H9 (cell line): ENCODE measurements around the gene DCC. TPM values are rescaled to one million over a fixed set of nuclear protein-coding genes. Genes with fewer than 3 reads are reported as not detected.

Source experiments
- DNase-seq: peaks from one replicate; pipeline ENCODE4 v3.0.0-alpha.2; 2017
- H2AFZ ChIP-seq: one replicate; pipeline ENCODE4 v1.6.1; 2013; ENCODE audit warnings: mild to moderate bottlenecking, low read length, control low read depth, moderate library complexity
- H2AK5ac ChIP-seq: 2 replicates; pipeline ENCODE4 v1.6.1; 2013; ENCODE audit warnings: low read length, control low read depth, mixed read lengths; ENCODE audit not compliant: insufficient read length
- H2BK120ac ChIP-seq: one replicate; pipeline ENCODE4 v1.6.1; 2013; ENCODE audit warnings: low read depth, mild to moderate bottlenecking, low read length, control low read depth, inconsistent platforms; ENCODE audit not compliant: poor library complexity, severe bottlenecking
- H2BK12ac ChIP-seq: 2 replicates; pipeline ENCODE4 v1.6.1; 2013; ENCODE audit warnings: low read length, control low read depth, mixed read lengths, low read depth; ENCODE audit not compliant: insufficient read length
- H2BK15ac ChIP-seq: 2 replicates; pipeline ENCODE4 v1.6.1; 2013; ENCODE audit warnings: low read depth, low read length, control low read depth
- H2BK20ac ChIP-seq: one replicate; pipeline ENCODE4 v1.6.1; 2013; ENCODE audit warnings: low read depth, mild to moderate bottlenecking, low read length, control low read depth, inconsistent platforms; ENCODE audit not compliant: poor library complexity, severe bottlenecking
- H2BK5ac ChIP-seq: 2 replicates; pipeline ENCODE4 v1.6.1; 2013; ENCODE audit warnings: low read length, control low read depth, mixed read lengths; ENCODE audit not compliant: insufficient read length
- H3K14ac ChIP-seq: 2 replicates; pipeline ENCODE4 v1.6.1; 2013; ENCODE audit warnings: low read length, control low read depth; ENCODE audit not compliant: insufficient read depth
- H3K18ac ChIP-seq: 2 replicates; pipeline ENCODE4 v1.6.1; 2013; ENCODE audit warnings: low read depth, mild to moderate bottlenecking, mixed read lengths, low read length, control low read depth; ENCODE audit not compliant: insufficient read length
- H3K23ac ChIP-seq: 2 replicates; pipeline ENCODE4 v1.6.1; 2013; ENCODE audit warnings: low read length, control low read depth, mixed read lengths, low read depth; ENCODE audit not compliant: insufficient read length
- H3K23me2 ChIP-seq: 2 replicates; pipeline ENCODE4 v1.6.1; 2013; ENCODE audit warnings: low read depth, mild to moderate bottlenecking, mixed read lengths, low read length, control low read depth; ENCODE audit not compliant: insufficient read length, poor library complexity, severe bottlenecking
- H3K27ac ChIP-seq: 2 replicates; pipeline ENCODE4 v1.5.1; 2013; ENCODE audit warnings: low read length, control low read depth, mixed read lengths, low read depth; ENCODE audit not compliant: insufficient read length
- H3K27me3 ChIP-seq: 2 replicates; pipeline ENCODE4 v1.6.1; 2013; ENCODE audit warnings: low read length, control low read depth, inconsistent platforms; ENCODE audit not compliant: insufficient read depth
- H3K4ac ChIP-seq: 2 replicates; pipeline ENCODE4 v1.6.1; 2013; ENCODE audit warnings: low read depth, mild to moderate bottlenecking, control low read depth, inconsistent platforms, low read length, moderate library complexity
- H3K4me1 ChIP-seq: 2 replicates; pipeline ENCODE4 v1.6.1; 2013; ENCODE audit warnings: low read length, control low read depth, inconsistent platforms; ENCODE audit not compliant: insufficient read depth
- H3K4me2 ChIP-seq: 2 replicates; pipeline ENCODE4 v1.6.1; 2013; ENCODE audit warnings: low read length, control low read depth, mixed read lengths; ENCODE audit not compliant: insufficient read length, insufficient read depth
- H3K56ac ChIP-seq: 2 replicates; pipeline ENCODE4 v1.6.1; 2013; ENCODE audit warnings: low read depth, mild to moderate bottlenecking, mixed read lengths, low read length, control low read depth; ENCODE audit not compliant: insufficient read length
- H3K79me1 ChIP-seq: 2 replicates; pipeline ENCODE4 v1.6.1; 2013; ENCODE audit warnings: low read depth, mild to moderate bottlenecking, moderate library complexity, low read length, control low read depth, inconsistent platforms; ENCODE audit not compliant: insufficient read depth, poor library complexity, severe bottlenecking
- H3K79me2 ChIP-seq: 2 replicates; pipeline ENCODE4 v1.6.1; 2013; ENCODE audit warnings: low read length, control low read depth, inconsistent platforms; ENCODE audit not compliant: insufficient read depth
- H3K9ac ChIP-seq: 2 replicates; pipeline ENCODE4 v1.6.1; 2013; ENCODE audit warnings: low read length, control low read depth, mixed read lengths; ENCODE audit not compliant: insufficient read length; ENCODE audit errors: extremely low read depth
- H3K9me3 ChIP-seq: one replicate; pipeline ENCODE4 v1.6.1; 2013; ENCODE audit warnings: low read depth, low read length, inconsistent platforms; ENCODE audit not compliant: control insufficient read depth
- H3T11ph ChIP-seq: one replicate; pipeline ENCODE4 v1.6.1; 2013; ENCODE audit warnings: mild to moderate bottlenecking, low read length, control low read depth, inconsistent platforms
- H4K20me1 ChIP-seq: one replicate; pipeline ENCODE4 v1.6.1; 2013; ENCODE audit not compliant: control insufficient read depth, insufficient read length, insufficient read depth
- H4K5ac ChIP-seq: 2 replicates; pipeline ENCODE4 v1.6.1; 2013; ENCODE audit warnings: low read depth, mild to moderate bottlenecking, mixed read lengths, low read length, control low read depth; ENCODE audit not compliant: insufficient read length
- H4K8ac ChIP-seq: replicated peaks from 2 replicates; pipeline ENCODE4 v1.6.1; 2013; ENCODE audit warnings: low read length, control low read depth, mixed read lengths, low read depth; ENCODE audit not compliant: insufficient read length
- H4K91ac ChIP-seq: 2 replicates; pipeline ENCODE4 v1.6.1; 2013; ENCODE audit warnings: low read depth, mild to moderate bottlenecking, moderate library complexity, mixed read lengths, low read length, control low read depth; ENCODE audit not compliant: insufficient read length
- H3K27ac Mint-ChIP-seq, 3 experiments: 2 replicates in 2 of 3; 3 replicates in 1 of 3; pipeline ENCODE4 v1.8.0; 2020 to 2021; ENCODE audit warnings: mixed read lengths in 3 of 3, mild to moderate bottlenecking in 1 of 3, moderate library complexity in 1 of 3
- H3K27me3 Mint-ChIP-seq: 2 replicates; pipeline ENCODE4 v1.8.0; 2021; ENCODE audit warnings: low read depth, mild to moderate bottlenecking, moderate library complexity, mixed read lengths
- H3K36me3 Mint-ChIP-seq, 3 experiments: 2 replicates in 2 of 3; 3 replicates in 1 of 3; pipeline ENCODE4 v1.8.0; 2020 to 2021; ENCODE audit warnings: low read depth in 3 of 3, mixed read lengths in 3 of 3; ENCODE audit not compliant: insufficient read depth in 1 of 3
- H3K4me1 Mint-ChIP-seq, 2 experiments: 2 replicates each; pipeline ENCODE4 v1.8.0; 2020; ENCODE audit warnings: mixed read lengths in 2 of 2
- H3K4me3 Mint-ChIP-seq, 2 experiments: 2 replicates in 1 of 2; 3 replicates in 1 of 2; pipeline ENCODE4 v1.8.0; 2020 to 2021; ENCODE audit warnings: mild to moderate bottlenecking in 2 of 2, mixed read lengths in 2 of 2, moderate library complexity in 1 of 2
- H3K9me3 Mint-ChIP-seq, 2 experiments: 2 replicates in 1 of 2; 3 replicates in 1 of 2; pipeline ENCODE4 v1.8.0; 2020; ENCODE audit warnings: mild to moderate bottlenecking in 2 of 2, mixed read lengths in 2 of 2, moderate library complexity in 1 of 2
- CTCF ChIP-seq: fragments of 200-600 bp; sonication (generic); conservative IDR thresholded peaks from 3 replicates; pipeline ENCODE4 v1.8.0; 2021; ENCODE audit warnings: antibody characterized with exemption, mild to moderate bottlenecking
- WGBS: extraction: QIAGEN DNeasy Blood & Tissue Kit; methylation state at CpG from one replicate; pipeline ENCODE4 v1.1.7; 2013; ENCODE audit warnings: missing lambda C conversion rate, low lambda C conversion rate, mixed read lengths; ENCODE audit not compliant: insufficient read length; ENCODE audit errors: extremely low coverage; 5-methylcytosine and 5-hydroxymethylcytosine counted together
- total RNA-seq: library from RNA; stranded (reverse); gene quantifications from 2 replicates; pipeline ENCODE4 v1.2.1, GENCODE V29; 2021

The DCC gene
- total RNA-seq, 1 experiment from 2014 or later: 0.35 TPM

DNA sequence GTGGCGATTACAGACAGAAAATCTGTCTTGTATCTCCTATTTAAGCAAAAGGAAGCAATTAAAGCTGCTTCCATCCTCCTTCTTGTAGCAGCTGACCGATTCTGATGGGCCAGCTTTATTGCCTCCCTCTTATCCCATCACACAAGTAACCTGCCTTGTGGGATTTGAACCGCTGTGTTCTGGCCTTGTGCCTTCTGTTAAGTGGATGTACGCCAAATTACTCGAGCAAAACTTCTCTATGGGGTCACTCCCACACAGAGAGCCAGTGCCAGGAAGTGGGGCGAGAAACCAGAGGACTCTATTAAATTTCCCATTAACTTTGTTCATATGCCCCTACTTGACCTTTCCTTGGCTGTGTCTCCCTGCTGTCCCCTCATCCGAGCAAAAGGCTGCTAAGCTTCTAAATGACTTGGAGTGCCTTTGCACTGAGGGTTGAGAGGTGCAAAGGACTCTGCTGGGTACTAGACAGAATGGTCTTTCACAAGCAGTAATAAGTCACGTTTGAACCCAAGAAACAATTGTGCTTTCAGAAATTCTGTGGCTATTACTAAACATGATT is 1212.0 kb downstream of the DCC start:
- no peak overlapping the region for H2BK5ac ChIP-seq
- H3K4me1 Mint-ChIP-seq: peaks cover 0 to 7% of the 10 kb centered on the region in 2 experiments; a peak in 2 of 4 replicates
- no peak overlapping the region for H2AFZ ChIP-seq
- H3K56ac ChIP-seq: no peak overlapping the region
- H3K14ac ChIP-seq: no peak overlapping the region
- no peaks in the 10 kb centered on the region for H3K9me3 ChIP-seq
- no peak overlapping the region for H2AK5ac ChIP-seq
- peaks cover 10 to 11% of the 10 kb centered on the region in 2 experiments for H3K9me3 Mint-ChIP-seq
- H2BK120ac ChIP-seq: no peak overlapping the region
- no peak overlapping the region for H3K9ac ChIP-seq
- no peak overlapping the region for H3K27ac Mint-ChIP-seq
- no peaks in the 10 kb centered on the region for H3K79me2 ChIP-seq
- no peak for DNase-seq
- no peak overlapping the region for H3T11ph ChIP-seq
- H4K91ac ChIP-seq: no peak overlapping the region
- no peaks in the 10 kb centered on the region for H3K27me3 Mint-ChIP-seq
- no peaks in the 10 kb centered on the region for H3K23me2 ChIP-seq
- TF ChIP-seq CTCF: no peak
- no peak overlapping the region for H2BK20ac ChIP-seq
- H3K79me1 ChIP-seq: no peaks in the 10 kb centered on the region
- no peak overlapping the region for H2BK15ac ChIP-seq
- no peak overlapping the region for H3K27ac ChIP-seq
- no peaks in the 10 kb centered on the region for H3K27me3 ChIP-seq
- H3K4me1 ChIP-seq: no peaks in the 10 kb centered on the region
- no peak overlapping the region for H3K23ac ChIP-seq
- H4K20me1 ChIP-seq: no peaks in the 10 kb centered on the region
- no peak overlapping the region for H4K8ac ChIP-seq
- H3K4me3 Mint-ChIP-seq: no peak overlapping the region
- no peak overlapping the region for H3K4me2 ChIP-seq
- WGBS: no CpG with 5 or more reads among the region's 8 CpGs
- H4K5ac ChIP-seq: no peak overlapping the region
- no peak overlapping the region for H2BK12ac ChIP-seq
- H3K36me3 Mint-ChIP-seq: peaks cover 7 to 9% (median 7%) of the 10 kb centered on the region in 3 experiments; a peak in 6 of 7 replicates
- H3K4ac ChIP-seq: no peak overlapping the region
- H3K18ac ChIP-seq: no peak overlapping the region
